Right lobe of liver (tissue), 6 donors: ENCODE results near the gene ARHGEF19. TPM values are rescaled to one million over a fixed set of nuclear protein-coding genes. Genes with fewer than 3 reads are reported as not detected.

Experiments used
- ATAC-seq, 4 donors: fragments of 200-7000 bp; cut with Tn5 transposase; one replicate each; pipeline ENCODE4 v1.9.1; 2020; ENCODE audit warnings: mild to moderate bottlenecking in 4 of 4, moderate library complexity in 4 of 4
- DNase-seq, 3 donors: peaks; one replicate each; pipeline ENCODE4 v3.0.0-alpha.2; 2020
- H3K27ac ChIP-seq, 3 donors: fragments of 200-600 bp; one replicate each; pipeline ENCODE4 v1.8.0; 2022
- H3K27me3 ChIP-seq, 2 donors: fragments of 200-600 bp; one replicate each; pipeline ENCODE4 v1.8.0; 2022
- H3K36me3 ChIP-seq, 4 donors: fragments of 200-600 bp; sonication (generic) in 1 of 4; one replicate each; pipeline versions ENCODE4 v1.5.1 to v1.8.0; 2017 to 2022; ENCODE audit warnings: control low read depth in 1 of 4
- H3K4me1 ChIP-seq, 4 donors: fragments of 200-600 bp; sonication (generic) in 1 of 4; one replicate each; pipeline versions ENCODE4 v1.5.1 to v1.8.0; 2017 to 2022; ENCODE audit warnings: control low read depth in 1 of 4
- H3K4me3 ChIP-seq, 3 donors: fragments of 200-600 bp; one replicate each; pipeline ENCODE4 v1.8.0; 2022
- H3K9me3 ChIP-seq, 4 donors: fragments of 200-600 bp; sonication (generic) in 1 of 4; one replicate each; pipeline versions ENCODE4 v1.5.1 to v1.8.0; 2017 to 2022; ENCODE audit warnings: control low read depth in 1 of 4
- POLR2A ChIP-seq: fragments of 450-650 bp; IDR thresholded peaks from one replicate; pipeline ENCODE4 v1.6.1; 2017; ENCODE audit warnings: antibody characterized with exemption, mild to moderate bottlenecking
- WGBS: methylation state at CpG from one replicate; pipeline ENCODE4 v1.1.6; 2018; ENCODE audit warnings: low coverage, low lambda C conversion rate; ENCODE audit not compliant: insufficient coverage; ENCODE audit errors: missing lambda C conversion rate; 5-methylcytosine and 5-hydroxymethylcytosine counted together
- intact Hi-C, 2 donors: fragments of 100-400 bp; cut with DNase I; formaldehyde crosslinking; loops; one replicate each; pipeline versions ENCODE4 v1.11.2 to v1.14.1; 2022
- total RNA-seq, 6 experiments: library from RNA; depleted of rRNA in 2 of 6; stranded (reverse); fragments of >200 nt in 2 of 6; fragmentation: NEBNext Ultra II Directional in 3 of 6; extraction: Animal tissue kit (Norgen Biotek cat#: 25700) in 3 of 6; gene quantifications; one replicate each; pipeline versions ENCODE4 v1.1.0 to v1.2.4, GENCODE V29; 2016 to 2023
- TF ChIP-seq, protein P1 (sequence below), 4 donors: fragments of 200-600 bp in 3 of 4; fragments of 450-650 bp in 1 of 4; IDR thresholded peaks; one replicate each; pipeline versions ENCODE4 v1.5.1 to v1.8.0; 2016 to 2022; ENCODE audit warnings: antibody characterized with exemption in 4 of 4, mild to moderate bottlenecking in 2 of 4
- donor health status: DM: no; HTN: yes; CAD: no.
- donor health status: DM: no; HTN: no; CAD: no.
- donor health status: DM: no; HTN: no; CAD: no.
- donor health status: DM: no; HTN: yes; CAD: no.
- donor health status: DM: no; HTN: yes; CAD: no.

ARHGEF19 gene
- total RNA-seq, 6 experiments from 2014 or later = 0.31 to 2.8 (median 1.5) TPM

- TF ChIP-seq POLR2A = no peak
- TF ChIP-seq, protein P1, sequence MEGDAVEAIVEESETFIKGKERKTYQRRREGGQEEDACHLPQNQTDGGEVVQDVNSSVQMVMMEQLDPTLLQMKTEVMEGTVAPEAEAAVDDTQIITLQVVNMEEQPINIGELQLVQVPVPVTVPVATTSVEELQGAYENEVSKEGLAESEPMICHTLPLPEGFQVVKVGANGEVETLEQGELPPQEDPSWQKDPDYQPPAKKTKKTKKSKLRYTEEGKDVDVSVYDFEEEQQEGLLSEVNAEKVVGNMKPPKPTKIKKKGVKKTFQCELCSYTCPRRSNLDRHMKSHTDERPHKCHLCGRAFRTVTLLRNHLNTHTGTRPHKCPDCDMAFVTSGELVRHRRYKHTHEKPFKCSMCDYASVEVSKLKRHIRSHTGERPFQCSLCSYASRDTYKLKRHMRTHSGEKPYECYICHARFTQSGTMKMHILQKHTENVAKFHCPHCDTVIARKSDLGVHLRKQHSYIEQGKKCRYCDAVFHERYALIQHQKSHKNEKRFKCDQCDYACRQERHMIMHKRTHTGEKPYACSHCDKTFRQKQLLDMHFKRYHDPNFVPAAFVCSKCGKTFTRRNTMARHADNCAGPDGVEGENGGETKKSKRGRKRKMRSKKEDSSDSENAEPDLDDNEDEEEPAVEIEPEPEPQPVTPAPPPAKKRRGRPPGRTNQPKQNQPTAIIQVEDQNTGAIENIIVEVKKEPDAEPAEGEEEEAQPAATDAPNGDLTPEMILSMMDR (IDR thresholded peaks at IDR 0.05) = no peak
- Histone ChIP-seq H3K4me1 (peaks cover 0 to 13% (median 5%) of the 10 kb centered on the region in 4 donors), H3K36me3 (no peaks in the 10 kb centered on the region), H3K9me3 (no peaks in the 10 kb centered on the region), H3K4me3 (no peak overlapping the region), H3K27ac (no peak overlapping the region), H3K27me3 (no peaks in the 10 kb centered on the region)
- WGBS = 84% methylated on average over 12 of the region's 16 CpGs
- no peak for ATAC-seq
- intact Hi-C loops = no loop called here
- DNase-seq = no peak
Measured at GRCh38 chr1:16158993-16159831, 53.2 kb downstream of the ARHGEF19 start.

GRCh38 chr1:16158025-16158424, 54.4 kb downstream of the ARHGEF19 start:
- 52% methylated on average over 4 of the region's 5 CpGs for WGBS
- Histone ChIP-seq H3K4me1 (peaks cover 0 to 18% (median 7%) of the 10 kb centered on the region in 4 donors), H3K36me3 (no peaks in the 10 kb centered on the region), H3K27ac (no peak overlapping the region), H3K4me3 (no peak overlapping the region), H3K9me3 (no peaks in the 10 kb centered on the region), H3K27me3 (no peaks in the 10 kb centered on the region)
- intact Hi-C loops = no loop called here
- TF ChIP-seq POLR2A = no peak
- TF ChIP-seq, protein P1 (IDR thresholded peaks at IDR 0.05) = no peak
- ATAC-seq (no peak), DNase-seq (no peak)

GRCh38 chr1:16156848-16157495, 55.5 kb downstream of the ARHGEF19 start:
- peak in 1 of 4 donors; percentile 51 for ATAC-seq
- intact Hi-C loops = no loop called here
- peak; percentile 67 for TF ChIP-seq POLR2A
- TF ChIP-seq, protein P1 (IDR thresholded peaks at IDR 0.05) = no peak
- H3K4me3 ChIP-seq = no peak overlapping the region
- peak overlapping the region in 2 of 3 donors; percentile 72 to 87 for H3K27ac ChIP-seq
- DNase-seq = no peak
- H3K27me3 ChIP-seq = no peaks in the 10 kb centered on the region
- H3K36me3 ChIP-seq = no peaks in the 10 kb centered on the region
- 39% methylated on average over 6 of the region's 13 CpGs for WGBS
- no peaks in the 10 kb centered on the region for H3K9me3 ChIP-seq
- peaks cover 0 to 18% (median 7%) of the 10 kb centered on the region in 4 donors for H3K4me1 ChIP-seq

GRCh38 chr1:16155537-16156410, 56.7 kb downstream of the ARHGEF19 start, which contains the start of gene EPHA2:
EPHA2 (minus strand) TSS chr1:16156069; CDS start chr1:16155932, 137 bp downstream.
- H3K9me3 ChIP-seq = no peaks in the 10 kb centered on the region
- no peaks in the 10 kb centered on the region for H3K27me3 ChIP-seq
- peaks cover 0 to 18% (median 7%) of the 10 kb centered on the region in 4 donors for H3K4me1 ChIP-seq
- H3K27ac ChIP-seq = peak within 1 kb of the TSS; percentile 72 to 87 (median 76)
- peak; percentile 70 to 77 (median 74) for ATAC-seq
- peak; percentile 92 to 93 (median 92) for DNase-seq
- peak; percentile 98 for TF ChIP-seq POLR2A
- TF ChIP-seq, protein P1 (IDR thresholded peaks at IDR 0.05) = peak in 1 of 4 donors; percentile 5
- H3K36me3 ChIP-seq = no peaks in the 10 kb centered on the region
- H3K4me3 ChIP-seq = peak within 1 kb of the TSS; percentile 86 to 95 (median 89)
- 3% methylated on average over 27 of the region's 89 CpGs for WGBS
- intact Hi-C loops = no loop called here
